Stimulated activated CD4-positive, alpha-beta T cell treated with anti-CD3 and anti-CD28 coated beads, Interleukin-4, amount 100 ng/mL, for 48 hours (primary cell): ENCODE data around the gene CCDC57.
"Not testable (repeated sequence)": the region's sequence is repeated elsewhere in the genome, so short reads cannot be mapped to it uniquely, and the experiment has no call there.

Source experiments
- DNase-seq, 2 donors: peaks; one replicate each; pipeline ENCODE4 v3.0.0-alpha.2; 2020; ENCODE audit warnings: low read depth in 2 of 2

The CCDC57 gene

DNA sequence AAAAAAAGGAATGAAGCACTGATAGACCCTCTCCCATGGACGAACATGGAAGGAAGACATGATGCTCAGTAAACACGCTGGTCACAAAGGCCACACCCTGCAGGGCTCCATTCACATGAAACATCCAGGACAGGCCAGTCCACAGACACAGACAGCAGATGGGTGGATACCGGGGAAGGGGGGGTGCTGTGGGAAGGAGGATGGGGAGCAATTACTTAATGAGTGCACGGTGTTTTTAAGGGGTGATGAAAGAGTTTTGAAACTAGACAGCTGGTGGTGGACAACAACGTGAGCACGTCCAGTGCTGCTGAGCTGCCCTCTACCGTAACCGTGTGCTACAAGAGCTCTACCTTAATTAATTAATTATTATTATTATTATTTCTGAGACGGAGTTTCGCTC is 10.2 kb upstream of the CCDC57 start:
- DNase-seq = no peak

DNA sequence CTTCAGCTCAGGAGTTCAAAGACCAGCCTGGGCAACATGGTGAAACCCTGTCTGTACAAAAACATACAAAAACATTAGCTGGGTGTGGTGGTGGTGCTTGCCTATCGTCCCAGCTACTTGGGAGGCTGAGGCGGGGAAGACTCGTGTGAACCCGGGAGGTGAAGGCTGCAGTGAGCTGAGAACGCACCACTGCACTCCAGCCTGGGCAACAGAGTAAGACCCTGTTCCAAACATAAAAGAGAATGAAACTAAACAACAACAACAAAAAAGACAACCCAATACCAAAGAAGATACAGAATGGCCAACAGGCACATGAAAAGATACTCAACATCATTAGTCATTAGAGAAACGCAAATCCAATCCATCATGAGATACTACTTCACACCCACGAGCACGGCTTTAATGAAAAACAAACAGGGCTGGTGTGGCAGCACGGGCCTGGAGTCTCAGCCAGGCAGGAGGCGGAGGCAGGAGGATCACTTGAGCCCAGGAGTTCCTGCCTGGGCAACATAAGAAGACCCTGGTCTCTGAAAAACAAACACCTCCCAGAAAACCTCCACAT is 8.8 kb upstream of the CCDC57 start:
- no peak for DNase-seq

DNA sequence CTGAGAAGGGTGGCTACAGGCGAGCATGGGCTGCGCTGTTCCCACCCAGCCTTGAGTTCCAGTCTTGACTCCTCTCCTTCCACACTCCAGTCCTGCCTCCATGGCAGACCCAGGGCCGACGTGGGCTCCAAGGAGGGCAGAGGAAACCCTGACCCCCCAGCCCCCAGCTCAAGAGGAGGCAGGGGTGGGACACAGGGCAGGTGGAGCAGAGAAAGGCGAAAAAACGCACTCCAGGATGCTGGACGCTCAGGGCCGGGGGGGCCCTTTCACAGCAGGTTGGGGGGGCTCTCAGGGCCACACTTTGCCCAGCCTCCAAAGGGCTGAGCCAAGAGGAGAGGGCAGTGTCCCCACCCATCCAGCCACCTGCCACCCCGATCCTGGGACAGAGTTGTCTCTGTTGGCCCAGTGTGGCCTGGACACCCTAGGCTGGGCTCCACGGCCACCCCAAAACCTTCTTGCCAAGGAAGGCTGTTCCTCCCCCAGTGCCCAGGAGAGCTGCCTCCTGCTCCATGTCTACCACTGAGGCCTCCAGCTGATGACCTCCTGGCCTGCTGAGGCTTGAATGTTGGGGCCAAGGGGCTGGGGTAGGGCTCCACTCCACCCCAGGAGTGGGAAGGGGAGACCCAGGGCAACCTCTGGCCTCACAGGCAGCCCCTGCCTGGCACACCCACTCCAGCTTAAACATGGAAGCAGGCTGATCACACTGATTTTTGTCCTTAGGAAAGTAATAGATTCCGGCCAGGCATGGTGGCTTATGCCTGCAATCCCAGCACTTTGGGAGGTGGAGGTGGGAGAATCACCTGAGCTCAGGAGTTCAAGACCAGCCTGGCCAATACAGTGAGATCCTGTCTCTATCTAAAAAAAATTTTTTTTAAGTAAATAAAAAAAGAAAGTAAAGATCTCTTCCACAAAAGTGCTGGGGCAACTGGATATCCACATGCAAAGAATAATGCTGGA is 7.4 kb upstream of the CCDC57 start:
- DNase-seq = no peak

DNA sequence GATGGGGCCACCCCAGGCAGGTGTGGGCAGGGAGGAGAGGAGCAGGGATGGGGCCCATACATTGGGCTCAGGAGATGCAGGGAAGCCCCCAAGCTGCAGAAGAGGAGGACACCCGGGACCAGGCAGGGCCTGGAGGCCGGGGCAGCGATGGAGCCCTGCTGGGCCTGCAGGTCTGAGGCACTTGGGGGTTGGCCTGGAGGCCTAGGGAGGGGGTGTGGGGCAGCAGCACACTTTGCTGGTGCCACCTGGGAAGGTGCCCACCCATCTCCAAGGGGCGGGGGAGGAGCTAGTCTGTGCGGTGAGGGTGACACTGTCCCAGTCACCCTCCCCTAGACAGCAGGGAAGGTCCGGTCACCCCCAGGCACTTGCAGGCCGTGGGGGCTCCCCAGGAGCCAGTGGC is 6.4 kb upstream of the CCDC57 start:
- DNase-seq = no peak

DNA sequence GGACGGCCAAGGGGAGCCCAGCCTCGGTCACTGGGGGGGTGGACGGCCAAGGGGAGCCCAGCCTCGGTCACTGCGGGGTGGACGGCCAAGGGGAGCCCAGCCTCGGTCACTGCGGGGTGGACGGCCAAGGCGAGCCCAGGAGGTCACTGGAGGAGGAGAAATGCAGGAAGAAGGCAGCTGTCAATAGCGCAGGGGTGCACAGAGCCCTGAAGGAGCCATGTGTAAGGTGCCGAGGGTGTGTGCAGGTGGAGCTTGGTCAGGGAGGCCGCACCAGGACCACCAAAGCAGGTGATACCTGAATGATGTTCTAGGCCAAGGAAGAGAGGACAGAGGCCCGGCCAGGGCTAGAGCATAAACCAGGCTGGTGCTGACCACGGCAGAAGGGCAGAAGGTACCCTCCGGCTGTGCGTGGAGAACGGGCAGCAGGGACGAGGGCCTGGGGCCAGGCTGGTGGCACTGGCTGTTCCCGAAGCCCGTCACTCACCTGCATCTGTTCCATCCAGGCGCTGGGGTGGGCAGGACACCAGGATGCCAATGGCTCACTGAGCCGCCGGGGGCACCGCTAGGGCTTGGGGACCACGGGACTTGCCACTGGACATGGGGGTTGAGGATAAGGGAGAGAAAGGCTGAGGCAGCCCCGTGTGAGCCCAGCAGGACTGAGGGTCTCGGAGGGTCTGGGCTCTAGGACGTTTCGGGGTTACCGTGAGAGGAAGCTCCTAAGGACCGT is 5.9 kb upstream of the CCDC57 start:
- no peak for DNase-seq

DNA sequence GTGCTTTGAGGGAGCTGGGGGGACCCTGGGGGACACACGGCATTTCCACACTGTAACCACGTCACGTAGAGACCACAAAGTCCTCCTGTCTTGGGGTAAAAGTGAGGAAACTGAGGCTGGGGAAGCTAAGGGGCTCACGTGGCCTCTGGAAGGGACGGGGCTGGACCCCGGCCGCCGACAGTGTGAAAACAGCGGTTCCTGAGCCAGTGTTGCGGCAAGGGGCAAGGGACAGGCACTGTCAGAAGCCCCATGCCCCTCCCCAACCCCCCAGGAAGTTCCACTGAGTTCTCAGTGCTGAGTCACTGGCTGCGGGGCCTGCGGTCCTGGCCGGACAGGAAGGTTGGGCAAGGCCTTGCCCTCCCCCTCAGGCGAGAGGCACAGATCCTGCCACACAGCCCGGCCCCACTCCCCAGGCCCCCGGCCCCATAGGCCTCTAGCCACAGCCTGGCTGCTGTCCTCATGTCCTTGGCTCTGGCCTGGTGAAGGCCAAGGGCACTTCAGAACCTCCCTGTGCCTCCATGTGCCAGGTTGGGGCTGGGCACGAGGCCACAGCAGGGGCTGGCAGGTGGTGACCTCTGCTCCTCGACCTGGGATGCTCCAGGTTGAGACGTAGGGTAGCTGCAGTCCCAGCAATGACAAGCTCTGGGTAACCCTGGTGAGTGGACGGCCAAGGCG is 5.0 kb upstream of the CCDC57 start:
- DNase-seq = no peak

DNA sequence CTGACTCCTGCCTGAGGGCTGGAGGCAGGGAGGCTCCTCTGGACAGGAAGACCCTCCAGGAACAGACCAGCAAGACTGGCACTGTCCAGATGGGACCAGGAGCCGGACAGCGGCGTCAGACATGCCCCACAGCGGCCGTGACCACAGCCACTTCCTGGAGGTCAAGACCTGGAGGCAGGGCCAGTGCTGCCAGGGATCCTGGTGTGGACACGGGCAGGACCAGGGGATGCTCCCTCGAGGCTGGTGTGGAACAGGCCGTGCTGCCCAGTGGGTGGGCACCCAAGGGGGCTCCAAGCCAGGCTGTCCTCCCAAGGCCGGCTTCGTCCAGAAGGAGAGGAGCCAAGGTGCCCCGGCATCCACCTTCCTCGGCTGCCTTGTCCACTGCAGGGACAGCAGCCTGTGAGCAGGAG is 4.5 kb upstream of the CCDC57 start:
- DNase-seq = no peak

DNA sequence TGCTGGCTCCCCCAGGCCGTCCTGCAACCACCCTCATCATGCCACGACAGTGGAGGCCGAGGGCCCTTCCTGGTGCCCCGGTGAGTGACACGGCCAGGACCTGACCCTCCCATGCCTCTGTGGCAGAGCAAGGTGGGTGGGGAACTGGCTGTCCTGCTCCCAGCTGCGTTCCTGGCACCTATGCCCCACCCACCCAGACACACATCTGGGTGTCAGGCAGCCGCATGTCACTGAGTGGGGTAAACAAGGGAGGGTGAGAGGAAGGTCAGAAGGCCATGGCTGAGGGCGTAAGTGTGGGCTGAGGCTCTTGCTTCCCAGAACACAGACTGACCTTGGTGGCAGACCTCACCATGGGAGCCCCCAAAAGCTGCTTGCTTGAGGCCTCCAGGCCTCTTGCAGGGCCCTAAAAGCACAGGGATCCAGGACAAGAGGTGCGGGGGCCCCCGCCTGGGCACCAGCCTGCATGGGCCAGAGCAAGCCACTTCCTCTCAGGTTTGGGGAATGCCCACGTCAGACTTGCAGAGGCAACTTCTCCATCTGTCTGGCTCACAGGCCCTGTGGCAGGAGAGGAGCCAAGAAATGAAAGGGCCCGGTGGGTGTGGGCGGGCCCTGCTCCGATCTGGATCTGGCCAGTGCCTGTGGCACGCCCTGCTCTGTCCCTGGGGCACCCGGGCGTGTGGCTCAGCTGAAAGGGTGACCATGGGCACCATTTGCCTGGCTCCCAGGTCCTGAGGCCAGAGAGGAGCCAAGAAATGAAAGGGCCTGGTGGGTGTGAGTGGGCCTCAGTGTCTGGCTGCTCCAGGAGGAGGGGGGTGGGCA is 3.9 kb upstream of the CCDC57 start:
- no peak for DNase-seq

DNA sequence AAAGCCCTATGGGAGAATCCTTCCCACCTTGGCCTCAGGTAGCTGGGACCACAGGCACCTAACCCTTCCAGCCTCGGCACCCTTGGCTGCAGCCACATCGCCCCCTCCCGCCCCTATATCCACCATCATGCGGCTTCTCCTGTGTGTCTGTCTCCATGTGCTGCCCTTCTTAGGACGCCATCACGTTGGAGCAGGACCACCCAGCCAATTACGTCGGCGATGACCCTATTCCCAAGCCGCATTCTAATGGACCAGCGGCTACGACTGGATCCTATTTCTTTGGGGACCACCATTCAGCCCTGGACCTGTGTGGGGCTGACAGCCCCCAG is 3.3 kb upstream of the CCDC57 start:
- DNase-seq = no peak

DNA sequence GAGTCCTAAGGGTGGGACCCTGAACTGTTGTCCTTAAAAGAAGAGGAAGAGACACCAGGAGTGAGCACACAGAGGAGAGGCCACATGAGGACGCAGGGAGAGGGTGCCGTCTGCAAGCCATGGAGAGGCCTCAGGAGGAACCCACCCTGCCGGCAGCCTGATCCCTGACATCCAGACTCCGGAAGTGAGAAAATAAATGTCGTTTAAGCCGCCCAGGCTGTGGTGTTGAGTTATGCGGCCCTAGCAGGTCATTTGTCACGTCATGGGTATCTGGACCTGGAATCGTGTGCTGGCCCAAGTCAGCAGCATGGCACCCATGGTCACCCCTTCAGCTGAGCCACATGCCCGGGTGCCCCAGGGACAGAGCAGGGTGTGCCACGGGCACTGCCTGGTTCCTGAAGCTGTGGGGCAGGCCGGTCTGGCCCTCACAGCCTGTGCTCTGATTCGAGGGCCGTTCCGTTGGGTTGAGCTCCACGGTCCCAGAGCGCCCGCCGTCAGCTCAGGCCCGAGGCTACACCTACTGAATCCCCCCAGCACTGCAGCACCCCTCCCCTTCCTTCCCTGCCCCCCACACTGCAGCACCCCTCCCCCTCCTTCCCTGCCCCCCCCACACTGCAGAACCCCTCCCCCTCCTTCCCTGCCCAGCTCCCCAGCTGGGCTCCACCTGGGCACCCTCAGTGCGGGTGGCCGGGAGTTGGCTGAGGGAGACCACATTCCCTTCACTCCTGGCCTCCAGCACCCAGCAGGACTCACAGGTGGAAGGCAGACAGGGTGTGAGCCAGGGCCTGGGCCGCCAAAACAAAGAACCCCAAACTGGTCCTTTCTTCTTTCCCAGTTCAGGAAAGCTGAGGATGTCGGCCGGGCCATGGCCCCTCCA is 2.7 kb upstream of the CCDC57 start:
- DNase-seq = no peak

DNA sequence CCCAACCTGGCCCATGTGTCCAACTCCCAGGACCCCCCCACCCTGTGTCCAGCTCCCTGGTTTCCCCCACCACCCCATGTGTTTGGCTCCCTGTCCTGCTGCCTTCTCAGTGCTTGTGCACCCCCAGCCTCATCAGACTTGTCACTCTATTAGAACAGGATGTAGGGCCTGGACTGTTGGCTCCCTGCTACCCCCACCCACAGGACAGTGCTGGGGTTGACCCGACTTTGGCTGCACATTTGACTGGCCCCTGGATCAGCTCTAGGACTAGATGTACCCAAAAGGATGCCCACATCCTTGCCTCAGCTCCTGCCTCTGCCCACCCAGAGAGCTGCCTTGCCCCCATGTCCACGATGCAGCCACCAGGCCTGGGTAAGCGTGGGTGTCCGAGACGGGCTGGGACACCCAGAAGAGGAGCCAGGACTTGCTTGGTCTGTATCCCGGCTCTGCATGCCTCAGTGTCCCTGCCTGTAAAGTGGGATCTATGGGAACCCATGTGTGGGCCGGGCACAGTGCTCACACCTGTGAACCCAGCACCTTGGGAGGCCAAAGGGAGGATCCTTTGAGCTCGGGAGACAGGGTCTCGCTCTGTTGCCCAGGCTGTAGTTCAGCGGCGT is 1.5 kb upstream of the CCDC57 start:
- no peak for DNase-seq

DNA sequence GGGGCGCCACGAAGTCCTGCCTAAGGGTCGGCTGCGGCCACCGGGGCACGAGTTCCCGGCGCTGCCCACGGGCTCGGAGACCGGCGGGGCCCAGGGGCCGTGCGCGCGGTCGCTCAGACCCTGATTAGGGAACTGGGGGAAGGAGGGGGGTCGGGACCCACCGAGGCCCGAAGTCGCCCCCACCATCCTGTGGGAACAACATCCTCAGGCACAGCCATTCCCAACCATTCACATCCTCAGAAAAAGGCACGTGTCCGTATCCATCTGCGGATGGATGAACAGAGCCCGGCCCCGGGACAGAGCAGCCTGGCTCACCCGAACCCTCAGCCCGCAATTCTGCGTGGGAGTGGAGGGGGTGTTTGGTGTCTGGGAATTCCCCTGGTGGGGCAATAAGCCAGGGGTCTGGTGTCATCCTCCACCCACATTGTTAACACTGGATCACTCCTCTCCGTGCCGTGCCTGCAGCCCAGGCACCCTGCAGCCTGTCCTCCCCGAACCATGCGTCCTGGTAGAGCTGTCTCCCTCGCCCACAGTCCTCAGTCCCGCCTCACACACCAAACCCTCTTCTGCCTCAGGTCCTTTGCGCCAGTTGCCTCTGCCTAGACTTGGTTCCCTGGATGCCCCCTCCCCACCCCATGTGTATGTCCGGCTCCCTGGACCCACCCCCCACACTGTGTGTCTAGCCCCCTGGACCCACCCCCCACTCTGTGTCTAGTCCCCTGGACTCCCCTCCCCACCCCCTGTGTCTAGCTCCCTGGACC is 789 bp upstream of the CCDC57 start:
- peak in 1 of 2 donors; percentile 62 for DNase-seq

DNA sequence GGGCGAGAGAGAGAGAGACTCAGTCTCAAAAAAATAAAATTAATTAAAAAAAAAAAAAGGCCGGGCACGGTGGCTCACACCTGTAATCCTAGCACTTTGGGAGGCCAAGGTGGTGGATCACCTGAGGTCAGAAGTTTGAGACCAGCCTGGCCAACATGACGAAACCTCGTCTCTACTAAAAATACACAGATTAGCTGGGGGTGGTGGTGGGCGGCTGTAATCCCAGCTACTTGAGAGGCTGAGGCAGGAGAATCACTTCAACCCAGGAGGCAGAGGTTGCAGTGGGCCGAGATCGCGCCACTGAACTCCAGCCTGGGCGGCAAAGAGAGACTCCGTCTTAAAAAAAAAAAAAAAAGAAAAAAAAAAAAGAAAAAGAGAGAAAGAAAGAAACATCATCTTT is 2.0 kb downstream of the CCDC57 start:
- not testable (repeated sequence) for DNase-seq

DNA sequence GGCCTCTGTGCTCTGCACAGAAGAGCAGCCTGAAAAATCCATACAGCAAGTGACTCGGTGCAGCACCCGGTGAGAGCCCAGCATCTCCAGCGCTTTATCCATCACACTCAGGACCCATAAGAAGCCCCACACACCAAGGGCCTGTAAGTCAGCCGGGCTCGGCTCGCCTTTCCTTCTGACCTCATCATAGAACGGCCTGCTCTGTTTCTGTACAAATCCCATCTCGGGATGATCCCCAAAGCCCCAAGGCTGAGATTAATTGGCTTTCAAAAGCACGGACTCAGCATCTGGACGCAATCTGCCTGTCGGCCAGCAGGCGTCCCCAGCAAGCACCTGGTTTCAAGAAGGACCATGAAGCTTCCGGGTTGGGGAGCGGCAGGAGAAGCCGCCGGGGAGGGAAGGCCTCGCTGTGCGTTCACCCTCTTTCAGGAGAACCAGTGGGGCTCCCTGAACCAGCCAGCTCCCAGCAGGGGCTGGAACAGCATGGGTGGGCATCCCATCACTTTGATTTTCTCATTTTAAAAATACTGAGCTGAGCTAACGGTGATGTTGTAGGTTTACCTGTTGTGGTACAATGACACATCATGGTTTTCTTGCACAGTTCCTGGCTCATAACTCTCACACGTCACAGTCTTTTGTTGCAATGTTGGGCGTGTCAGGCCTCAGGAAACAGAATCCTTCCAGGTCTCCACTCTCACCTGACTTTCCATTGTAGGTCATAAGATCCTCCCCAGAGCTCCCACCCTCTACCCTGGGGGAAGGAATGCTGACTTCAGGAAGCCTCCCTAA is 6.7 kb downstream of the CCDC57 start:
- peak in 1 of 2 donors; percentile 74 for DNase-seq

DNA sequence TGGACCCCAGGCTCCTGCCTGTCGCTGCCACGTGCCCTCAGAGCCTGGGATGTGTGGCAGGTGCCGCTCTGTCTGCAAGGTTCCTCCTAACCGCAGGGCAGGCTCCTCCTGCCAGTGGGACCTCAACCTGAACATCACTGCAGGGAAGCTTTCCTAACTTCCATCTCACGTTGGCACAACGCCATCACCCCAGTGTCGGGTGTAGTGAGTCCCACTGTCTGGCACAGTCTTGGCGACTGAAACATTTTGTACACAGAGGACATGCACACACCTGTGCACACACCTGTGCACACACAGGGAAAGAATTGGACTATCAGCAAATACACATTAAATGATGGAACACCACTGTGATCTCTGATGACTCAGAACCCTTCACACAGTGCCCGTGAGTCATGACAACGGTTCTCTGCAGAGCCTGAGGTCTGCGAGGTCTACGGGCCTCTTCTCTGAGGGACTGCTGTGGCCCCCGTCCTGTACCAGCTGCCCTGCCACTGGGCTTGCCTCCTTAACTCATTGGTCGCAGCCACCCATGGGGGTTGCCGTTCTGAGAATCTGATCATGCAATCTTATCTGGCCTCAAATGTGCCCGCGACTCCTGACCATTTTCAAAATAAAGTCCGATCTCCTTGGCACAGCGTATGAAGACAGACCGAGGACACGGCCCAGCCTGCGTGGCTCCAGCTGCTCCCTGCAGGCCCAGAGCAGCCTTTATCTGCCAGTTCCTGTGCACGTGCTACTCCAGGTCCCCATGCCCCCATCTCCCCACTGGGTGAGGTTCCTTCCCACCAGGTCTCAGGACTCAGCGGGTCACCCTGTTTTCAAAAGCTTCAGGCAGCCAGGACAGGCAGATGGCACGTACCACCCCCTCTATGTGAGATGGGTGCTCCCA is 7.6 kb downstream of the CCDC57 start:
- DNase-seq = no peak

DNA sequence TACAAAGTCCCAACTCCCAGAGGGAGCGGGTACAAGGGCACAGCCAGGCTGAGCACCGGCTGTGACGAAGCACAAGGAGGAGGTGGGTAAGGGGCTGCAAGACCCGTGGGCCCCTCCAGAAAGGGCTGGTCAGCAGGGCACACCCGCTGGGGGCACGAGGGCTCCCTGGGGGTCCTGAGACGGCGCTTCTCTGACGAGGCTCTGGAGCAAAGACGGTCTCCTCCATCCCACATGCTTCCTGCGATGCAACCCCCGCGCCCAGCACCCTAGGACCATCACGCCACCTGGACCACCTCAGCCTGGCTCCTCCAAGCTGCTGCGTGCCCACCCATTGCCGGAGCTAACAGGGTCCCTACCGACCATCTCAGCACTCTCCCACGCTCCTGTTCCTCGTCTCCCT is 8.7 kb downstream of the CCDC57 start:
- DNase-seq = no peak

DNA sequence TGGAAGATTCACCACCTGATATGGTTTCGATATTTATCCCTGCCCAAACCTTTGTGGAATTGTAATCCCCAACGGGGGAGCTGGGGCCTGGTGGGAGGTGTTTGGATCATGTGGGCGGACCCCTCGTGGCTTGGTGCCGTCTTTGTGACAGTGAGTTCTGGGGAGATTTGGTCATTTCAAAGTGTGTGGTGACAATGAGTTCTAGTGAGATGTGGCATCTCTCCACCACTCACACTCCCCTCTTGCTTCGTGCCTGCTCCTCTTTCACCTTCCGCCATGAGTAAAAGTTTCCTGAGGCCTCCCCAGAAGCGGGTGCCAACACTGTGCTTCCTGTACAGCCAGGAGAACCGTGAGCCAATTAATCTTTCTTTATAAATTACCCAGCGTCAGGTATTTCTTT is 9.7 kb downstream of the CCDC57 start:
- DNase-seq = no peak
